IMR-90 (cell line): ENCODE data around the gene ZNF74. TPM values are rescaled to one million over a fixed set of nuclear protein-coding genes. Genes with fewer than 3 reads are reported as not detected.

ENCODE experiments used
- ATAC-seq: fragments of 200-7000 bp; cut with Tn5 transposase; 2 replicates; pipeline ENCODE4 v1.9.1; 2020; ENCODE audit warnings: low read depth, mild to moderate bottlenecking, moderate library complexity
- BruUV-seq: library from RNA; stranded (reverse); fragments of 400-500 nt; replicated peaks from 2 replicates; lab custom pipeline; 2021; lab: Mats Ljungman, UMichigan
- CTCF ChIA-PET: fragments of 300-600 bp; formaldehyde crosslinking; extraction: SDS; loops from one replicate; lab custom pipeline; 2021; ENCODE audit warnings: antibody characterized with exemption; lab: Yijun Ruan, JAX
- POLR2A ChIA-PET: fragments of 300-600 bp; sonication (Branson Sonifier 250); formaldehyde crosslinking; loops from one replicate; lab custom pipeline; 2022; ENCODE audit warnings: antibody characterized with exemption; ENCODE audit not compliant: unreplicated experiment; lab: Charles Lee
- DNase-seq: peaks from one replicate; pipeline ENCODE4 v3.0.0; 2013
- H2AFZ ChIP-seq: replicated peaks from 2 replicates; pipeline ENCODE3; 2013; ENCODE audit warnings: low read length, mild to moderate bottlenecking; ENCODE audit not compliant: poor library complexity
- H2AK5ac ChIP-seq: 2 replicates; pipeline ENCODE4 v1.6.1; 2013; ENCODE audit warnings: low read depth, low read length, inconsistent platforms
- H2AK9ac ChIP-seq: replicated peaks from 2 replicates; pipeline ENCODE3; 2013; ENCODE audit warnings: mild to moderate bottlenecking, low read depth, low read length, moderate library complexity; ENCODE audit not compliant: poor library complexity
- H2BK120ac ChIP-seq: 2 replicates; pipeline ENCODE4 v1.6.1; 2013; ENCODE audit warnings: low read depth, low read length, inconsistent platforms
- H2BK15ac ChIP-seq: 3 replicates; pipeline ENCODE4 v1.6.1; 2013; ENCODE audit warnings: low read depth, low read length, inconsistent platforms
- H2BK20ac ChIP-seq: 2 replicates; pipeline ENCODE4 v1.6.1; 2013; ENCODE audit warnings: low read depth, mild to moderate bottlenecking, inconsistent platforms, low read length, moderate library complexity
- H2BK5ac ChIP-seq: 2 replicates; pipeline ENCODE4 v1.6.1; 2013; ENCODE audit warnings: mild to moderate bottlenecking, low read depth, low read length, inconsistent platforms; ENCODE audit not compliant: poor library complexity, severe bottlenecking
- H3K14ac ChIP-seq: replicated peaks from 2 replicates; pipeline ENCODE4 v1.6.1; 2013; ENCODE audit warnings: low read depth, low read length, inconsistent platforms
- H3K18ac ChIP-seq: 2 replicates; pipeline ENCODE4 v1.6.1; 2013; ENCODE audit warnings: low read depth, low read length, control low read depth
- H3K23ac ChIP-seq: 2 replicates; pipeline ENCODE4 v1.6.1; 2013; ENCODE audit warnings: low read depth, low read length, inconsistent platforms
- H3K27ac ChIP-seq: 2 replicates; pipeline ENCODE4 v1.5.1; 2013; ENCODE audit warnings: mild to moderate bottlenecking, control low read depth, low read length; ENCODE audit not compliant: insufficient read depth
- H3K27me3 ChIP-seq: 2 replicates; pipeline ENCODE4 v1.6.1; 2013; ENCODE audit warnings: low read length; ENCODE audit not compliant: control insufficient read depth, insufficient read depth
- H3K36me3 ChIP-seq: 2 replicates; pipeline ENCODE4 v1.6.1; 2013; ENCODE audit warnings: low read length, mixed read lengths; ENCODE audit not compliant: control insufficient read depth, insufficient read depth
- H3K4ac ChIP-seq: 2 replicates; pipeline ENCODE4 v1.6.1; 2013; ENCODE audit warnings: low read depth, low read length, inconsistent platforms
- H3K4me1 ChIP-seq: 2 replicates; pipeline ENCODE4 v1.6.1; 2013; ENCODE audit warnings: low read length, mixed read lengths; ENCODE audit not compliant: control insufficient read depth, insufficient read depth
- H3K4me2 ChIP-seq: 2 replicates; pipeline ENCODE4 v1.6.1; 2013; ENCODE audit warnings: low read depth, mild to moderate bottlenecking, control low read depth, low read length, moderate library complexity
- H3K4me3 ChIP-seq: 2 replicates; pipeline ENCODE4 v1.5.1; 2013; ENCODE audit warnings: low read depth, mild to moderate bottlenecking, control low read depth, low read length, moderate library complexity; ENCODE audit not compliant: insufficient read depth
- H3K56ac ChIP-seq: 2 replicates; pipeline ENCODE4 v1.6.1; 2013; ENCODE audit warnings: low read length, inconsistent platforms; ENCODE audit not compliant: insufficient read depth; ENCODE audit errors: extremely low read depth
- H3K79me1 ChIP-seq, 2 experiments: 2 replicates each; pipeline ENCODE4 v1.6.1; 2013; ENCODE audit warnings: low read length in 2 of 2, inconsistent platforms in 1 of 2, low read depth in 1 of 2
- H3K9ac ChIP-seq: 2 replicates; pipeline ENCODE4 v1.6.1; 2013; ENCODE audit warnings: low read depth, low read length, control low read depth
- H3K9me1 ChIP-seq: 2 replicates; pipeline ENCODE4 v1.6.1; 2013; ENCODE audit warnings: low read length, inconsistent platforms; ENCODE audit not compliant: insufficient read depth
- H3K9me3 ChIP-seq: 2 replicates; pipeline ENCODE4 v1.6.1; 2013; ENCODE audit warnings: low read length; ENCODE audit not compliant: control insufficient read depth, insufficient read depth
- H4K20me1 ChIP-seq: 2 replicates; pipeline ENCODE4 v1.6.1; 2013; ENCODE audit warnings: low read length, inconsistent platforms; ENCODE audit not compliant: insufficient read depth
- H4K5ac ChIP-seq: 2 replicates; pipeline ENCODE4 v1.6.1; 2013; ENCODE audit warnings: mild to moderate bottlenecking, low read depth, low read length, control low read depth
- H4K8ac ChIP-seq, 2 experiments: 2 replicates each; pipeline ENCODE4 v1.6.1; 2013; ENCODE audit warnings: low read depth in 2 of 2, low read length in 2 of 2, control low read depth in 1 of 2, inconsistent platforms in 1 of 2
- H4K91ac ChIP-seq: 2 replicates; pipeline ENCODE4 v1.6.1; 2013; ENCODE audit warnings: low read depth, low read length, inconsistent platforms; ENCODE audit not compliant: insufficient read depth
- BHLHE40 ChIP-seq: fragments of 150-350 bp; IDR thresholded peaks from 2 replicates; pipeline ENCODE4 v1.6.1; 2016; ENCODE audit warnings: mild to moderate bottlenecking, low read depth, low read length
- CEBPB ChIP-seq: IDR thresholded peaks from 2 replicates; pipeline ENCODE4 v1.6.1; 2012; ENCODE audit warnings: low read depth, low read length, improper control_type of control experiment
- CHD1 ChIP-seq: IDR thresholded peaks from 2 replicates; pipeline ENCODE4 v1.6.1; 2012; ENCODE audit warnings: low read depth, low read length, improper control_type of control experiment
- FOS ChIP-seq: fragments of 150-350 bp; IDR thresholded peaks from 2 replicates; pipeline ENCODE4 v1.6.1; 2016; ENCODE audit warnings: low read depth, low read length
- MAFK ChIP-seq: IDR thresholded peaks from 2 replicates; pipeline ENCODE4 v1.6.1; 2012; ENCODE audit warnings: low read depth, low read length, improper control_type of control experiment
- MAZ ChIP-seq: IDR thresholded peaks from 2 replicates; pipeline ENCODE4 v1.6.1; 2012; ENCODE audit warnings: low read depth, mild to moderate bottlenecking, low read length, improper control_type of control experiment, moderate library complexity, borderline replicate concordance
- MXI1 ChIP-seq: IDR thresholded peaks from 2 replicates; pipeline ENCODE4 v1.6.1; 2012; ENCODE audit warnings: low read depth, mild to moderate bottlenecking, low read length, moderate library complexity, borderline replicate concordance
- NFE2L2 ChIP-seq: fragments of 150-350 bp; IDR thresholded peaks from 2 replicates; pipeline ENCODE4 v1.6.1; 2016; ENCODE audit warnings: low read depth, mild to moderate bottlenecking, low read length
- POLR2A ChIP-seq: IDR thresholded peaks from 2 replicates; pipeline ENCODE4 v1.6.1; 2012; ENCODE audit warnings: mild to moderate bottlenecking, low read depth, low read length
- RAD21 ChIP-seq: IDR thresholded peaks from 2 replicates; pipeline ENCODE4 v1.6.1; 2012; ENCODE audit warnings: low read length, improper control_type of control experiment
- RCOR1 ChIP-seq: IDR thresholded peaks from 2 replicates; pipeline ENCODE4 v1.6.1; 2012; ENCODE audit warnings: mild to moderate bottlenecking, low read length, improper control_type of control experiment; ENCODE audit not compliant: insufficient replicate concordance
- RFX5 ChIP-seq: IDR thresholded peaks from 2 replicates; pipeline ENCODE4 v1.8.0; 2012; ENCODE audit warnings: low read depth, mild to moderate bottlenecking, low read length, moderate library complexity
- SMC3 ChIP-seq: fragments of 150-350 bp; IDR thresholded peaks from 2 replicates; pipeline ENCODE4 v1.6.1; 2016; ENCODE audit warnings: low read depth, mild to moderate bottlenecking, antibody characterized with exemption, low read length, moderate library complexity
- WGBS, 2 experiments: methylation state at CpG; one replicate each; pipeline versions ENCODE4 v1.1.5 to v1.1.7; 2013; ENCODE audit warnings: missing lambda C conversion rate in 2 of 2; ENCODE audit not compliant: insufficient read length in 1 of 2; ENCODE audit errors: extremely low coverage in 2 of 2; 5-methylcytosine and 5-hydroxymethylcytosine counted together
- dilution Hi-C: fragments of 300-500 bp; cut with HindIII; formaldehyde crosslinking; loops from one replicate; pipeline ENCODE4 v1.14.3; 2018; ENCODE audit warnings: low sequenced_read_pairs; ENCODE audit not compliant: unreplicated experiment
- in situ Hi-C: fragments of 300-500 bp; cut with MboI; formaldehyde crosslinking; loops from 3 replicates; pipeline ENCODE4 v1.14.3; 2019; ENCODE audit warnings: low sequenced_read_pairs, inconsistent platforms, mixed read lengths
- intact Hi-C: fragments of 100-400 bp; cut with micrococcal nuclease; formaldehyde crosslinking; loops from 2 replicates; pipeline ENCODE4 v1.10.0; 2022
- polyA plus RNA-seq, 3 experiments: library from polyadenylated mRNA; depleted of rRNA; stranded (reverse); fragments of >200 nt; gene quantifications; 2 replicates each; pipeline ENCODE4 v1.2.3, GENCODE V29; 2012; ENCODE audit warnings: low replicate concordance in 1 of 3
- total RNA-seq: library from RNA; depleted of rRNA; stranded (reverse); fragments of >200 nt; gene quantifications from 2 replicates; pipeline ENCODE4 v1.2.3, GENCODE V29; 2012
- TF ChIP-seq, protein P1 (sequence below): conservative IDR thresholded peaks from 2 replicates; pipeline ENCODE4 v1.5.1; 2012; ENCODE audit warnings: mild to moderate bottlenecking, low read depth, low read length, improper control_type of control experiment
- TF ChIP-seq, protein P2 (sequence below): fragments of 150-350 bp; IDR thresholded peaks from 2 replicates; pipeline ENCODE4 v1.6.1; 2016; ENCODE audit warnings: low read depth, mild to moderate bottlenecking, low read length, moderate library complexity, borderline replicate concordance
- TF ChIP-seq, protein P3 (sequence below): fragments of 150-350 bp; IDR thresholded peaks from 2 replicates; pipeline ENCODE4 v1.6.1; 2017; ENCODE audit warnings: mild to moderate bottlenecking, antibody characterized with exemption, low read length, low read depth

ZNF74 gene
- total and polyA plus RNA-seq, 2 of the 4 experiments (the other 2 are of a cell fraction): 7.5 to 8.4 TPM

- Histone ChIP-seq H2AK9ac (no peak overlapping the region), H2AK5ac (no peak overlapping the region), H3K9me1 (no peaks in the 10 kb centered on the region), H3K4me1 (no peaks in the 10 kb centered on the region), H3K9me3 (no peaks in the 10 kb centered on the region), H2BK20ac (no peak overlapping the region), H3K36me3 (no peaks in the 10 kb centered on the region), H3K27ac (no peak overlapping the region), H4K5ac (no peak overlapping the region), H2BK5ac (no peak overlapping the region), H3K4me2 (no peak overlapping the region), H2AFZ (no peak overlapping the region), H3K27me3 (peaks cover 3% of the 10 kb centered on the region; the same call in 1 of the 2 replicates), H4K91ac (no peak overlapping the region), H4K20me1 (no peaks in the 10 kb centered on the region), H3K79me1 (no peaks in the 10 kb centered on the region), H3K4me3 (no peak overlapping the region), H4K8ac (no peak overlapping the region), H3K4ac (no peak overlapping the region), H2BK15ac (no peak overlapping the region), H3K14ac (no peak overlapping the region), H3K23ac (no peak overlapping the region), H2BK120ac (no peak overlapping the region), H3K9ac (no peak overlapping the region), H3K56ac (no peak overlapping the region), H3K18ac (no peak overlapping the region)
- ATAC-seq (no peak), DNase-seq (no peak)
- ChIA-PET CTCF (no interaction called here), POLR2A (no interaction called here)
- dilution Hi-C loops: no loop called here
- in situ Hi-C loops: no loop called here
- no TSS peak for BruUV-seq
- intact Hi-C loops: no loop called here
- 67% methylated on average over 1 of the region's 4 CpGs; no CpG with 5 or more reads in 1 of the 2 experiments for WGBS, 2 experiments
- TF ChIP-seq MAFK (no peak), RFX5 (no peak), MXI1 (no peak), NFE2L2 (no peak), POLR2A (no peak), SMC3 (no peak), RAD21 (no peak), FOS (no peak), BHLHE40 (no peak), CEBPB (no peak), RCOR1 (no peak), MAZ (no peak), CHD1 (no peak)
- TF ChIP-seq, protein P1, sequence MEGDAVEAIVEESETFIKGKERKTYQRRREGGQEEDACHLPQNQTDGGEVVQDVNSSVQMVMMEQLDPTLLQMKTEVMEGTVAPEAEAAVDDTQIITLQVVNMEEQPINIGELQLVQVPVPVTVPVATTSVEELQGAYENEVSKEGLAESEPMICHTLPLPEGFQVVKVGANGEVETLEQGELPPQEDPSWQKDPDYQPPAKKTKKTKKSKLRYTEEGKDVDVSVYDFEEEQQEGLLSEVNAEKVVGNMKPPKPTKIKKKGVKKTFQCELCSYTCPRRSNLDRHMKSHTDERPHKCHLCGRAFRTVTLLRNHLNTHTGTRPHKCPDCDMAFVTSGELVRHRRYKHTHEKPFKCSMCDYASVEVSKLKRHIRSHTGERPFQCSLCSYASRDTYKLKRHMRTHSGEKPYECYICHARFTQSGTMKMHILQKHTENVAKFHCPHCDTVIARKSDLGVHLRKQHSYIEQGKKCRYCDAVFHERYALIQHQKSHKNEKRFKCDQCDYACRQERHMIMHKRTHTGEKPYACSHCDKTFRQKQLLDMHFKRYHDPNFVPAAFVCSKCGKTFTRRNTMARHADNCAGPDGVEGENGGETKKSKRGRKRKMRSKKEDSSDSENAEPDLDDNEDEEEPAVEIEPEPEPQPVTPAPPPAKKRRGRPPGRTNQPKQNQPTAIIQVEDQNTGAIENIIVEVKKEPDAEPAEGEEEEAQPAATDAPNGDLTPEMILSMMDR: no peak
- TF ChIP-seq, protein P2, sequence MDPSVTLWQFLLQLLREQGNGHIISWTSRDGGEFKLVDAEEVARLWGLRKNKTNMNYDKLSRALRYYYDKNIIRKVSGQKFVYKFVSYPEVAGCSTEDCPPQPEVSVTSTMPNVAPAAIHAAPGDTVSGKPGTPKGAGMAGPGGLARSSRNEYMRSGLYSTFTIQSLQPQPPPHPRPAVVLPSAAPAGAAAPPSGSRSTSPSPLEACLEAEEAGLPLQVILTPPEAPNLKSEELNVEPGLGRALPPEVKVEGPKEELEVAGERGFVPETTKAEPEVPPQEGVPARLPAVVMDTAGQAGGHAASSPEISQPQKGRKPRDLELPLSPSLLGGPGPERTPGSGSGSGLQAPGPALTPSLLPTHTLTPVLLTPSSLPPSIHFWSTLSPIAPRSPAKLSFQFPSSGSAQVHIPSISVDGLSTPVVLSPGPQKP: no peak
- TF ChIP-seq, protein P3, sequence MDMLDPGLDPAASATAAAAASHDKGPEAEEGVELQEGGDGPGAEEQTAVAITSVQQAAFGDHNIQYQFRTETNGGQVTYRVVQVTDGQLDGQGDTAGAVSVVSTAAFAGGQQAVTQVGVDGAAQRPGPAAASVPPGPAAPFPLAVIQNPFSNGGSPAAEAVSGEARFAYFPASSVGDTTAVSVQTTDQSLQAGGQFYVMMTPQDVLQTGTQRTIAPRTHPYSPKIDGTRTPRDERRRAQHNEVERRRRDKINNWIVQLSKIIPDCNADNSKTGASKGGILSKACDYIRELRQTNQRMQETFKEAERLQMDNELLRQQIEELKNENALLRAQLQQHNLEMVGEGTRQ: no peak
Measured at GRCh38 chr22:20378110-20378509, 15.8 kb upstream of the ZNF74 start.
